Epithelial cell of proximal tubule (primary cell): ENCODE measurements around the gene TAF5L. TPM values are rescaled to one million over a fixed set of nuclear protein-coding genes. Genes with fewer than 3 reads are reported as not detected.
"Not testable (repeated sequence)": the region's sequence is repeated elsewhere in the genome, so short reads cannot be mapped to it uniquely, and the experiment has no call there.

Experiments used
- DNase-seq: peaks from one replicate; pipeline ENCODE4 v3.0.0-alpha.2; 2011; ENCODE audit warnings: low read depth
- H3K4me3 ChIP-seq: 2 replicates; pipeline ENCODE4 v1.5.1; 2011; ENCODE audit warnings: low read depth, mild to moderate bottlenecking, low read length
- total RNA-seq: library from RNA; depleted of rRNA; stranded (reverse); fragments of >200 nt; gene quantifications from 2 replicates; pipeline ENCODE4 v1.2.3, GENCODE V29; 2015
- TF ChIP-seq, protein P1 (sequence below): conservative IDR thresholded peaks from 2 replicates; pipeline ENCODE4 v1.5.1; 2012; ENCODE audit warnings: low read depth, mild to moderate bottlenecking, low read length

The TAF5L gene
- total RNA-seq, 1 donor from 2014 or later = 9.1 TPM

DNA sequence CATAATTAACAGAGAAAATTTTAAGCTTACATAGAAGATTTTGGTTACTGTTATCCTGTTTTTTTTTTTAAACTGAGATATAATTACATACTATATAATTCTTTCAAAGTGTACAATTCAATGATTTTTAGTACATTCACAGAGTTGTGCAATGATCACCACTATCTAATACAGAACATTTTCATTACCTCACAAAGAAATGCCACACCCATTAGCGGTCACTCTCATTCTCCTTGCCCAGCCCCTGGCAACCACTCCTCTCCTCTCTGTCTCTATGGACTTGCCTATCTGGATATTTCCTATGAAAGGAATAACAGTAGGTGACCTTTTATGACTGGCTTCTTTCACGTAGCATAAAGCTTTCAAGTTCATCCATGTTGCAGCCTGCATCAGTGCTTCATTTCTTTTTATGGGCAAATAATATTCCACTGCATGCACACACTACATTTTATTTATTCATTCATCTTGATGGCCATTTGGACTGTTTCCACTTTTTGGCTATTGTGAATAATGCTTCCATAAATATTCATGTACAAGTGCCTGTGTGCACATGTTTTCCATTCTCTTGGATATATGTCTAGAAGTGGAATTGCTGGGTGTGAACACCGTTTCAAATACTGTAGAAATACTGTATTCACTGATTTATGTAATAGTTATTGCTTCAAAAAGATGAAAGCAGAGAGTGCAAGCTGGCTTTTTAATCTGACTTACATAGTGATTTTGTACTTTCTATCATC is 26.5 kb downstream of the TAF5L start:
- TF ChIP-seq, protein P1, sequence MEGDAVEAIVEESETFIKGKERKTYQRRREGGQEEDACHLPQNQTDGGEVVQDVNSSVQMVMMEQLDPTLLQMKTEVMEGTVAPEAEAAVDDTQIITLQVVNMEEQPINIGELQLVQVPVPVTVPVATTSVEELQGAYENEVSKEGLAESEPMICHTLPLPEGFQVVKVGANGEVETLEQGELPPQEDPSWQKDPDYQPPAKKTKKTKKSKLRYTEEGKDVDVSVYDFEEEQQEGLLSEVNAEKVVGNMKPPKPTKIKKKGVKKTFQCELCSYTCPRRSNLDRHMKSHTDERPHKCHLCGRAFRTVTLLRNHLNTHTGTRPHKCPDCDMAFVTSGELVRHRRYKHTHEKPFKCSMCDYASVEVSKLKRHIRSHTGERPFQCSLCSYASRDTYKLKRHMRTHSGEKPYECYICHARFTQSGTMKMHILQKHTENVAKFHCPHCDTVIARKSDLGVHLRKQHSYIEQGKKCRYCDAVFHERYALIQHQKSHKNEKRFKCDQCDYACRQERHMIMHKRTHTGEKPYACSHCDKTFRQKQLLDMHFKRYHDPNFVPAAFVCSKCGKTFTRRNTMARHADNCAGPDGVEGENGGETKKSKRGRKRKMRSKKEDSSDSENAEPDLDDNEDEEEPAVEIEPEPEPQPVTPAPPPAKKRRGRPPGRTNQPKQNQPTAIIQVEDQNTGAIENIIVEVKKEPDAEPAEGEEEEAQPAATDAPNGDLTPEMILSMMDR = no peak
- no peak for DNase-seq
- no peak overlapping the region for H3K4me3 ChIP-seq

DNA sequence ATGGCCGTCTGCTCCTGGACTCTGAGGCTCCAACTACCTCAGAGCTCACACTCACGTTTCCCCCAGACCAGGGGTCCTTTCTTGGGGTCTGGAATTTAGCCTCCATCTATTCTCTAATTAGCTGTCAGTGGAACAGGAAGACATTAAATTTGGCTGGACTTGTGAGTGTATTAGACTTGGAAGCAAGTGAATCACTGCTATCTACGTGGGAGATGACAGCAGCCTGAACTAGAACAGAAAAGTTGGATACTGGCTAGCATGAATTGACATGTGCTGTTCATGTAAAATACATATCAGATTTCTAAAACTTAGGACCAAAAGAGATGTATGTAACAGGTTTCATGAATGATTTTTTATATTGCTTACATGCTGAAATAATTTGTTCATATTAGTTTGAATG is 28.0 kb downstream of the TAF5L start:
- DNase-seq = no peak
- H3K4me3 ChIP-seq = no peak overlapping the region
- TF ChIP-seq, protein P1 = no peak

DNA sequence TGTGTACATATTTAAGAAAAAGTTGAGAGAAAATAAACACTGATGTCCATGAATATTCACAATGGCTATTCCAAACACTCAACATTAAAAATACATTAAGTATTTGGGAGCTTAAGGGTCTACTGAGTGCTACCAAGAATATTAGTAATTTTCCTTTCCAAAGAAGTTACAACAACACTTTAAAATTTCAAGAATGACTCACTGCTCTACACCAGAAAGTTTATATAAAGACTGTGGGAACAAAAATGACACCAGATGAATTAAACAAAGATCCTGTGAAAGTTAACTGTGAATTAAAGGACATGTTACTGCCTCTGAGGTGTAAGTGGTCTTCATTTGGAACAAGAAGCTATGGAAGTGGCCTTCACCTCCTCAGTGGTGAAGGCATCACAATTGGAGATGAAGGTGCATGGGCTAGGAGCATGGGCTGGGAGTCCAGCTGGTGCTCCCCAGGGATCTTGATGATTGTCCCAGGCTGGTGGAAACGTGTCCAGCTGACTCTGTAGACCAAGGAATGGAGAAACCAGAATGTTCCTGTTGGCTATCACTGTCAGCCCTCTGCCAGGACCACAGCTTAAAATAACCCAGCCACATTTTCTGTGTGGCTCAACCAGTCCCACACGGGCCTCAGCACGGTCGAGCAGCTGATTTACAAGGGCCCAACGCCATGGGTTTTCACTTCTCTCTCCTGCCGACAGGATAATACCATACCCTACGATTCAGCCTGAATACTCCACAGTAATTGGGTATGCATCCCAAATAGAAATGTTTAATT is 28.8 kb downstream of the TAF5L start:
- H3K4me3 ChIP-seq = no peak overlapping the region
- TF ChIP-seq, protein P1 = no peak

DNA sequence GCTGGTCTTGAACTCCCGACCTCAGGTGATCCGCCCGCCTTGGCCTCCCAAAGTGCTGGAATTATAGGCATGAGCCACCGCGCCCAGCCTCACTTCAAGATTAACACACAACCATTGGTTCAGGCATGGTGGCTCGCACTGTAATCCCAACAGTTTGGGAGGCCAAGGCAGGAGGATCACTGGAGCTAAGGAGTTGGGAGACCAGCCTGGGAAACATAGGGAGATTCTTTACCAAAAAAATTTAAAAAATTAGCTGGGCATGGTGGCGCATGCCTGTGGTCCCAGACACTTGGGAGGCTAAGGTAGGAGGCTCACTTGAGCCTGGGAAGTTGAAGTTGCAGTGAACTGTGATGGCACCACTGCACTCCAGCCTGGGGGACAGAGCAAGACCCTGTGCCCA is 30.0 kb downstream of the TAF5L start:
- H3K4me3 ChIP-seq, DNase-seq: not testable (repeated sequence)

More for the DNA sequence above, 28.8 kb downstream of the TAF5L start:
- no peak for DNase-seq

DNA sequence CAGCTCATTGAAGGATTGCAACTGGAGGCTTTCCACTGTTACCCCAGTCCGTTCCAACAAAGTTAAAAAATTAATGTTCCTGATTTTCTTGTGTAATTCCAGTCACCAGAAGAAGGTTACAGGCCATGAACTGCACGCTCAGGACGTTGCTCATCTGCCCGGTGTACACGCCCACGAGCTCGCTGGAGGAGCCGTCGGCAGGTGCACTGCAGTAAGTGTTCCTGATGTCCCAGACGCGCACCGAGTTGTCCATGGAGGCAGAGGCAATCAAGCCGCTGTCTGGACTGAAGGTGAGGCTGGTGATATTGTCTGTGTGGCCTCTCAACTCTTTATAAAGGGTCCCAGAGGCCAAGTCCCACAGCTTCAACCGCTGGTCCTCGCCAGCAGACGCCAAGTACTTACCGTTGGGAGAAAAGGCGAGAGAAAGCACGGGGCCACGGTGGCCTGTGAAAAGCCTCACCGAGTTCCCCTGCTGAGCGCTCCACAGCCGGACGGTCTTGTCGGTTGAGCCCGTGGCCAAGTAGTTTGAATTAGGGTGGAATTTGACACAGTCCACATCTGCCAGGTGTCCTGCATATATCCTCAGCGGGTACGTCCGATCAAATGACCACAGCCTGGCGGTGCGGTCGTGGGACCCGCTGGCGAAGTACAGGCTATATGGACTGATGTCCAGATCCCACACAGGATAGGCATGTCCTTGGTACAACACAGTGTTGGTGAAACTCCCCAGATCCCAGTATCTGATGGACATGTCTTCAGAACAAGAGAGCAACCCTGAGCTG is 31.5 kb downstream of the TAF5L start:
- TF ChIP-seq, protein P1 = no peak
- no peak overlapping the region for H3K4me3 ChIP-seq
- DNase-seq = no peak

DNA sequence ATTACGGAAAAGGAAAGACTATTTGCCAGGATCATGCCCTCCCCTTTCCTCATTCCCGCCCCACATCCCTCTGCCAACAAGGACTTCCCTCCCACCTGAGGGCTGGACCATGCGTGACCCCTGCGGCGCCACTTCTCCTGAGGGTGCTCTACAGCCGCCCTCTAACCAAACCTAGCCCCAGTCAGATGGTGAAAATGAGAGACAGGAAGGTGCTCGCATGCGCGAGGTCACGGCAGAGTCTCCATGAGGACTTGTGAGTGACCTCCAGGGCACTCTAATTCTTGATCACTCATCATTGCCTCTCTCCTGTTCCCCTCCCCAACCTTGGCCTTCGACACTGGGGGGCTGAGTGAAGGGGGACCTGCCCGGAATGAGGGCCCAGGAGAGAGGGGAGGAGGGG is 32.1 kb downstream of the TAF5L start:
- TF ChIP-seq, protein P1 = no peak
- H3K4me3 ChIP-seq = no peak overlapping the region
- DNase-seq = no peak

DNA sequence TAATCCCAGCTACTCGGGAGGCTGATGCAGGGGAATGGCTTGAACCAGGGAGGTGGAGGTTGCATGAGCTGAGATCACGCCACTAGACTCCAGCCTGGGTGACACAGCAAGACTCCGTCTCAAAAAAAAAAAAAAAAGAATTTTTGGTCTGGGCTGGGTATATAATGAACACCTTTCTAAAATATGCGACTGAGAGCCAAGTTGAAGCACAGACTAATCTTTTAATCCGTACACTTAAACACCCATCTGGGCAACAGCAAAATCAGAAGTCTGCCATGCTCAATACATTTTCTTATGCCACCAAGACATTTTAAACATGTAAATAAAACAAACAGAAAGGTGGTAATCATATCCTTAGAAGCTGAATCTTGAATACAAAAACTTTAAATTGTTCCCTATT is 35.8 kb downstream of the TAF5L start:
- H3K4me3 ChIP-seq = no peak overlapping the region
- TF ChIP-seq, protein P1 = no peak
- no peak for DNase-seq
